Epidermal melanocyte (primary cell): ENCODE results near the gene GCKR.
"Not testable (repeated sequence)": the region's sequence is repeated elsewhere in the genome, so short reads cannot be mapped to it uniquely, and the experiment has no call there.

Source experiments
- DNase-seq: peaks from one replicate; pipeline ENCODE4 v3.0.0; 2011; ENCODE audit warnings: low spot score; ENCODE audit not compliant: insufficient read length

GCKR gene

GRCh38 chr2:27509326-27509725 lies 12.7 kb downstream of the GCKR start:
- DNase-seq = no peak

GRCh38 chr2:27518113-27518781 lies 21.6 kb downstream of the GCKR start:
- no peak for DNase-seq

- DNase-seq = no peak
Measured at GRCh38 chr2:27518782-27519113, 22.1 kb downstream of the GCKR start.

- DNase-seq = no peak
Measured at GRCh38 chr2:27520316-27520715, 23.7 kb downstream of the GCKR start.

- DNase-seq = no peak
Measured at GRCh38 chr2:27522400-27522945, 25.8 kb downstream of the GCKR start.

- DNase-seq = no peak
Measured at GRCh38 chr2:27527182-27527581, 30.5 kb downstream of the GCKR start.

GRCh38 chr2:27531983-27532382 lies 35.3 kb downstream of the GCKR start:
- DNase-seq = no peak

- no peak for DNase-seq
Measured at GRCh38 chr2:27537287-27537686, 40.6 kb downstream of the GCKR start.

- not testable (repeated sequence) for DNase-seq
Measured at GRCh38 chr2:27538839-27539450, 42.3 kb downstream of the GCKR start.

GRCh38 chr2:27539649-27540048 lies 43.0 kb downstream of the GCKR start:
- DNase-seq = not testable (repeated sequence)

GRCh38 chr2:27544143-27544821 lies 47.6 kb downstream of the GCKR start:
- no peak for DNase-seq

- DNase-seq = no peak
Measured at GRCh38 chr2:27545348-27546141, 48.9 kb downstream of the GCKR start.

GRCh38 chr2:27549303-27549702 lies 52.7 kb downstream of the GCKR start:
- DNase-seq = no peak

- DNase-seq = no peak
Measured at GRCh38 chr2:27551514-27551913, 54.9 kb downstream of the GCKR start.

- no peak for DNase-seq
Measured at GRCh38 chr2:27552941-27553340, 56.3 kb downstream of the GCKR start.

GRCh38 chr2:27554451-27554850 lies 57.8 kb downstream of the GCKR start:
- not testable (repeated sequence) for DNase-seq

- DNase-seq = no peak
Measured at GRCh38 chr2:27559228-27559627, 62.6 kb downstream of the GCKR start.

GRCh38 chr2:27561060-27561459 lies 64.4 kb downstream of the GCKR start:
- DNase-seq = no peak

- DNase-seq = no peak
Measured at GRCh38 chr2:27566628-27567027, 70.0 kb downstream of the GCKR start.

GRCh38 chr2:27569398-27569797 lies 72.8 kb downstream of the GCKR start:
- DNase-seq = no peak

- no peak for DNase-seq
Measured at GRCh38 chr2:27571197-27571596, 74.6 kb downstream of the GCKR start.

- DNase-seq = no peak
Measured at GRCh38 chr2:27571681-27572080, 75.0 kb downstream of the GCKR start.
